ENCODE results near the gene TTC21B.

Gene TTC21B

GRCh38 chr2:165846056-165846455 lies 107.5 kb downstream of the TTC21B start:
- Mint-ChIP-seq H3K4me3 (no peak overlapping the region), H3K9me3 (no peaks in the 10 kb centered on the region), H3K4me1 (no peaks in the 10 kb centered on the region), H3K27ac (no peak overlapping the region), H3K36me3 (no peaks in the 10 kb centered on the region), H3K27me3 (no peaks in the 10 kb centered on the region)
- ATAC-seq, result no peak

- Mint-ChIP-seq H3K4me3 (no peak overlapping the region), H3K27ac (no peak overlapping the region), H3K27me3 (no peaks in the 10 kb centered on the region), H3K36me3 (peaks cover 5% of the 10 kb centered on the region), H3K4me1 (no peaks in the 10 kb centered on the region), H3K9me3 (no peaks in the 10 kb centered on the region)
- ATAC-seq, result no peak
These were observed 109.4 kb downstream of the TTC21B start for GRCh38 chr2:165844216-165844615.

- Mint-ChIP-seq H3K27me3 (no peaks in the 10 kb centered on the region), H3K4me3 (no peak overlapping the region), H3K27ac (no peak overlapping the region), H3K9me3 (no peaks in the 10 kb centered on the region), H3K4me1 (no peaks in the 10 kb centered on the region), H3K36me3 (peaks cover 5% of the 10 kb centered on the region)
- ATAC-seq, result no peak
These were observed 110.2 kb downstream of the TTC21B start for GRCh38 chr2:165843351-165843750.

- Mint-ChIP-seq H3K4me3 (no peak overlapping the region), H3K36me3 (peaks cover 5% of the 10 kb centered on the region), H3K27me3 (no peaks in the 10 kb centered on the region), H3K27ac (no peak overlapping the region), H3K4me1 (no peaks in the 10 kb centered on the region), H3K9me3 (no peaks in the 10 kb centered on the region)
- ATAC-seq, result no peak
These were observed 113.1 kb downstream of the TTC21B start for GRCh38 chr2:165840333-165840958.

- Mint-ChIP-seq H3K36me3 (peaks cover 5% of the 10 kb centered on the region), H3K9me3 (no peaks in the 10 kb centered on the region), H3K27me3 (no peaks in the 10 kb centered on the region), H3K4me1 (no peaks in the 10 kb centered on the region), H3K27ac (no peak overlapping the region), H3K4me3 (no peak overlapping the region)
- no peak for ATAC-seq
These were observed 114.0 kb downstream of the TTC21B start for GRCh38 chr2:165839610-165840009.

GRCh38 chr2:165837122-165837521 lies 116.5 kb downstream of the TTC21B start:
- ATAC-seq, result no peak
- no peak overlapping the region for H3K27ac Mint-ChIP-seq
- peaks cover 5% of the 10 kb centered on the region for H3K36me3 Mint-ChIP-seq
- H3K27me3 Mint-ChIP-seq, result no peaks in the 10 kb centered on the region
- H3K4me3 Mint-ChIP-seq, result no peak overlapping the region
- H3K4me1 Mint-ChIP-seq, result no peaks in the 10 kb centered on the region
- H3K9me3 Mint-ChIP-seq, result no peaks in the 10 kb centered on the region

GRCh38 chr2:165835363-165835762 lies 118.2 kb downstream of the TTC21B start:
- Mint-ChIP-seq H3K27me3 (no peaks in the 10 kb centered on the region), H3K36me3 (peaks cover 3% of the 10 kb centered on the region), H3K27ac (no peak overlapping the region), H3K4me1 (no peaks in the 10 kb centered on the region), H3K9me3 (no peaks in the 10 kb centered on the region), H3K4me3 (no peak overlapping the region)
- no peak for ATAC-seq

- Mint-ChIP-seq H3K4me3 (no peak overlapping the region), H3K27ac (no peak overlapping the region), H3K27me3 (no peaks in the 10 kb centered on the region), H3K9me3 (no peaks in the 10 kb centered on the region), H3K4me1 (no peaks in the 10 kb centered on the region), H3K36me3 (no peaks in the 10 kb centered on the region)
- no peak for ATAC-seq
These were observed 120.4 kb downstream of the TTC21B start for GRCh38 chr2:165833156-165833555.

- no peaks in the 10 kb centered on the region for H3K9me3 Mint-ChIP-seq
- H3K4me1 Mint-ChIP-seq, result no peaks in the 10 kb centered on the region
- H3K27me3 Mint-ChIP-seq, result no peaks in the 10 kb centered on the region
- no peak for ATAC-seq
- no peaks in the 10 kb centered on the region for H3K36me3 Mint-ChIP-seq
- no peak overlapping the region for H3K27ac Mint-ChIP-seq
- H3K4me3 Mint-ChIP-seq, result no peak overlapping the region
These were observed 125.7 kb downstream of the TTC21B start for GRCh38 chr2:165827921-165828276.

GRCh38 chr2:165827016-165827920 lies 126.3 kb downstream of the TTC21B start:
- H3K4me3 Mint-ChIP-seq, result no peak overlapping the region
- H3K27ac Mint-ChIP-seq, result no peak overlapping the region
- H3K4me1 Mint-ChIP-seq, result no peaks in the 10 kb centered on the region
- H3K9me3 Mint-ChIP-seq, result no peaks in the 10 kb centered on the region
- no peaks in the 10 kb centered on the region for H3K36me3 Mint-ChIP-seq
- ATAC-seq, result no peak
- no peaks in the 10 kb centered on the region for H3K27me3 Mint-ChIP-seq

GRCh38 chr2:165825041-165825440 lies 128.5 kb downstream of the TTC21B start:
- no peaks in the 10 kb centered on the region for H3K36me3 Mint-ChIP-seq
- no peak overlapping the region for H3K27ac Mint-ChIP-seq
- no peaks in the 10 kb centered on the region for H3K4me1 Mint-ChIP-seq
- no peak for ATAC-seq
- H3K27me3 Mint-ChIP-seq, result no peaks in the 10 kb centered on the region
- no peaks in the 10 kb centered on the region for H3K9me3 Mint-ChIP-seq
- no peak overlapping the region for H3K4me3 Mint-ChIP-seq

All from stimulated activated memory B cell treated with anti-CD40 and anti-IgM and Interleukin-4, amounts not matched to agents 10 μg/mL and 1 μg/mL and 100 μg/mL, for 72 hours (primary cell).